ENCODE data around the gene FBN1.

DNA sequence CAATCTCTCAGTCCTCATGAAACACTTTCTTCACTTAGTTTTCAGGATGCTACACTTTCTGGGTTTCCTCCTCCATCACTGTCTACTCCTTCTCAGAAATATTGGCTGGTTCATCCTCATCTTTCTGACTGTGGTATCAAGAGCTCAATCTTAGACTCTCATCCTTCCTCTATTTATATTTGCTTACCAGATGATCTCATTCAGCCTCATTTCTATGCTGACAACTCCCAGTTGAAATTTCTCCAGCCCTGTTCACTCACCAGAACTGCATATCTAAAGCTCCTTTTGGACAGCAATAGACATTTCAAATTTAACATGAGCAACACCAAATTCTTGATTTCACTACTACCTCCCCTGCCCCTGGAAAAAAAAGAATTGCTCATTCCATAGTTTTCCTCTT, 48.0 kb upstream of the FBN1 start:
- TF ChIP-seq, protein P1, sequence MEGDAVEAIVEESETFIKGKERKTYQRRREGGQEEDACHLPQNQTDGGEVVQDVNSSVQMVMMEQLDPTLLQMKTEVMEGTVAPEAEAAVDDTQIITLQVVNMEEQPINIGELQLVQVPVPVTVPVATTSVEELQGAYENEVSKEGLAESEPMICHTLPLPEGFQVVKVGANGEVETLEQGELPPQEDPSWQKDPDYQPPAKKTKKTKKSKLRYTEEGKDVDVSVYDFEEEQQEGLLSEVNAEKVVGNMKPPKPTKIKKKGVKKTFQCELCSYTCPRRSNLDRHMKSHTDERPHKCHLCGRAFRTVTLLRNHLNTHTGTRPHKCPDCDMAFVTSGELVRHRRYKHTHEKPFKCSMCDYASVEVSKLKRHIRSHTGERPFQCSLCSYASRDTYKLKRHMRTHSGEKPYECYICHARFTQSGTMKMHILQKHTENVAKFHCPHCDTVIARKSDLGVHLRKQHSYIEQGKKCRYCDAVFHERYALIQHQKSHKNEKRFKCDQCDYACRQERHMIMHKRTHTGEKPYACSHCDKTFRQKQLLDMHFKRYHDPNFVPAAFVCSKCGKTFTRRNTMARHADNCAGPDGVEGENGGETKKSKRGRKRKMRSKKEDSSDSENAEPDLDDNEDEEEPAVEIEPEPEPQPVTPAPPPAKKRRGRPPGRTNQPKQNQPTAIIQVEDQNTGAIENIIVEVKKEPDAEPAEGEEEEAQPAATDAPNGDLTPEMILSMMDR (IDR thresholded peaks at IDR 0.05): no peak
- TF ChIP-seq POLR2A (IDR thresholded peaks at IDR 0.05) (no peak), POLR2AphosphoS5 (IDR thresholded peaks at IDR 0.05) (no peak)

Measured in sigmoid colon (tissue), 4 donors.